ENCODE measurements around the gene TSPO. TPM values are rescaled to one million over a fixed set of nuclear protein-coding genes. Genes with fewer than 3 reads are reported as not detected.
A peak's percentile ranks its signal among the peaks of the same experiment; 100 is the strongest.

Gene TSPO
- total and polyA plus RNA-seq, 7 donors, result 35.8 to 148 (median 69.9) TPM

- Histone ChIP-seq H3K36me3 (ENCODE audit: insufficient read depth in 1 of 2, low read depth in 1 of 2) (peaks cover 0 to 13% of the 10 kb centered on the region in 2 donors), H3K27me3 (ENCODE audit: insufficient read depth in 3 of 3, low read length in 2 of 3) (no peaks in the 10 kb centered on the region), H3K9me3 (no peaks in the 10 kb centered on the region), H3K27ac (no peak overlapping the region), H3K4me3 (no peak overlapping the region), H3K4me1 (peaks cover 9% of the 10 kb centered on the region)
- TF ChIP-seq CTCF (IDR thresholded peaks at IDR 0.05), result no peak
- WGBS, 3 donors, result 62 to 72% (median 66%) methylated on average over 17 to 18 of the region's 18 CpGs
- intact Hi-C loops (cut with DNase I), result no loop called here
- ATAC-seq (peak in 2 of 4 donors; percentile 20 to 26), DNase-seq (peak in 1 of 2 donors; percentile 62)
These were observed 8.3 kb downstream of the TSPO start for GRCh38 chr22:43159484-43160178.

- no peak for DNase-seq
- Histone ChIP-seq H3K36me3 (ENCODE audit: insufficient read depth in 1 of 2, low read depth in 1 of 2) (peaks cover 0 to 13% of the 10 kb centered on the region in 2 donors), H3K4me3 (no peak overlapping the region), H3K27ac (no peak overlapping the region), H3K27me3 (ENCODE audit: insufficient read depth in 3 of 3, low read length in 2 of 3) (no peaks in the 10 kb centered on the region), H3K4me1 (peaks cover 5% of the 10 kb centered on the region), H3K9me3 (no peaks in the 10 kb centered on the region)
- TF ChIP-seq CTCF (IDR thresholded peaks at IDR 0.05), result no peak
- intact Hi-C loops (cut with DNase I), result no loop called here
- WGBS, 3 donors, result 92 to 95% (median 92%) methylated on average over 8 of the region's 8 CpGs
- ATAC-seq, result no peak
These were observed 9.3 kb downstream of the TSPO start for GRCh38 chr22:43160497-43161126.

GRCh38 chr22:43162412-43163150 is 11.2 kb downstream of the TSPO start:
- intact Hi-C loops (cut with DNase I), result no loop called here
- no peaks in the 10 kb centered on the region for H3K27me3 ChIP-seq (ENCODE audit: insufficient read depth in 3 of 3, low read length in 2 of 3)
- no peak for TF ChIP-seq CTCF (IDR thresholded peaks at IDR 0.05)
- no peak overlapping the region for H3K27ac ChIP-seq
- H3K4me3 ChIP-seq, result no peak overlapping the region
- WGBS, 3 donors, result 93 to 95% (median 93%) methylated on average over 20 to 24 of the region's 24 CpGs
- no peak for ATAC-seq
- no peaks in the 10 kb centered on the region for H3K9me3 ChIP-seq
- DNase-seq, result no peak
- peaks cover 0 to 24% of the 10 kb centered on the region in 2 donors for H3K36me3 ChIP-seq (ENCODE audit: insufficient read depth in 1 of 2, low read depth in 1 of 2)
- H3K4me1 ChIP-seq, result no peaks in the 10 kb centered on the region

- 81 to 83% (median 82%) methylated on average over 14 to 18 of the region's 18 CpGs for WGBS, 3 donors
- TF ChIP-seq CTCF (IDR thresholded peaks at IDR 0.05), result no peak
- H3K27me3 ChIP-seq (ENCODE audit: insufficient read depth in 3 of 3, low read length in 2 of 3), result no peaks in the 10 kb centered on the region
- H3K36me3 ChIP-seq (ENCODE audit: insufficient read depth in 1 of 2, low read depth in 1 of 2), result peaks cover 0 to 31% of the 10 kb centered on the region in 2 donors
- no peak overlapping the region for H3K27ac ChIP-seq
- ATAC-seq (peak in 2 of 4 donors; percentile 10), DNase-seq (peak in 1 of 2 donors; percentile 45)
- intact Hi-C loops (cut with DNase I), result no loop called here
- H3K9me3 ChIP-seq, result no peaks in the 10 kb centered on the region
- no peak overlapping the region for H3K4me3 ChIP-seq
- no peaks in the 10 kb centered on the region for H3K4me1 ChIP-seq
These were observed 12.0 kb downstream of the TSPO start for GRCh38 chr22:43163241-43163795.

Measured in psoas muscle (tissue), 8 donors.